Gastroesophageal sphincter (tissue), 4 donors: ENCODE results near the gene CLASP1. TPM values are rescaled to one million over a fixed set of nuclear protein-coding genes. Genes with fewer than 3 reads are reported as not detected.
"Not testable (repeated sequence)": the region's sequence is repeated elsewhere in the genome, so short reads cannot be mapped to it uniquely, and the experiment has no call there.

Experiments used
- ATAC-seq: fragments of 150-250 bp; one replicate; pipeline ENCODE4 v1.9.1; 2016; ENCODE audit warnings: mild to moderate bottlenecking, moderate library complexity
- H3K27ac ChIP-seq, 4 donors: fragments of 200-600 bp; sonication (generic) in 3 of 4; 1 replicate in 3 of 4; 2 replicates in 1 of 4; pipeline ENCODE4 v1.5.1; 2016 to 2019
- H3K27me3 ChIP-seq: fragments of 200-600 bp; sonication (generic); one replicate; pipeline ENCODE4 v1.5.1; 2019
- H3K36me3 ChIP-seq, 2 donors: fragments of 200-600 bp; sonication (generic); one replicate each; pipeline ENCODE4 v1.5.1; 2019; ENCODE audit warnings: control low read depth in 1 of 2
- H3K4me1 ChIP-seq, 3 donors: fragments of 200-600 bp; sonication (generic); 1 replicate in 2 of 3; 2 replicates in 1 of 3; pipeline ENCODE4 v1.5.1; 2016 to 2019; ENCODE audit warnings: control low read depth in 2 of 3
- H3K4me3 ChIP-seq, 2 donors: fragments of 200-600 bp; sonication (generic); one replicate each; pipeline ENCODE4 v1.5.1; 2019; ENCODE audit warnings: mild to moderate bottlenecking in 1 of 2, moderate library complexity in 1 of 2
- H3K9me3 ChIP-seq, 3 donors: fragments of 200-600 bp; sonication (generic); one replicate each; pipeline ENCODE4 v1.5.1; 2017 to 2019; ENCODE audit warnings: control low read depth in 2 of 3
- EP300 ChIP-seq: sonication (generic); formaldehyde crosslinking; IDR thresholded peaks from one replicate; pipeline ENCODE4 v1.6.1; 2017; ENCODE audit warnings: antibody characterized with exemption, mild to moderate bottlenecking
- POLR2A ChIP-seq, 2 donors: fragments of 450-650 bp; IDR thresholded peaks; one replicate each; pipeline ENCODE4 v1.6.1; 2017; ENCODE audit warnings: antibody characterized with exemption in 2 of 2, mild to moderate bottlenecking in 2 of 2, moderate library complexity in 1 of 2
- POLR2AphosphoS5 ChIP-seq: sonication (generic); formaldehyde crosslinking; IDR thresholded peaks from one replicate; pipeline ENCODE4 v1.6.1; 2017; ENCODE audit warnings: antibody characterized with exemption
- WGBS, 2 donors: methylation state at CpG; one replicate each; pipeline ENCODE4 v1.1.5; 2018; ENCODE audit warnings: low coverage in 1 of 2; 5-methylcytosine and 5-hydroxymethylcytosine counted together
- total RNA-seq, 4 donors: library from RNA; depleted of rRNA; stranded (reverse); fragments of >200 nt; gene quantifications; one replicate each; pipeline ENCODE4 v1.1.0, GENCODE V29; 2016
- TF ChIP-seq, protein P1 (sequence below), 4 experiments: fragments of 200-600 bp in 2 of 4; fragments of 450-650 bp in 2 of 4; sonication (generic) in 1 of 4; IDR thresholded peaks; one replicate each; pipeline ENCODE4 v1.5.1; 2017 to 2019; ENCODE audit warnings: antibody characterized with exemption in 4 of 4, mild to moderate bottlenecking in 2 of 4, moderate library complexity in 2 of 4

The CLASP1 gene
- total RNA-seq, 4 donors from 2014 or later, result 72.0 to 108 (median 84.7) TPM

DNA sequence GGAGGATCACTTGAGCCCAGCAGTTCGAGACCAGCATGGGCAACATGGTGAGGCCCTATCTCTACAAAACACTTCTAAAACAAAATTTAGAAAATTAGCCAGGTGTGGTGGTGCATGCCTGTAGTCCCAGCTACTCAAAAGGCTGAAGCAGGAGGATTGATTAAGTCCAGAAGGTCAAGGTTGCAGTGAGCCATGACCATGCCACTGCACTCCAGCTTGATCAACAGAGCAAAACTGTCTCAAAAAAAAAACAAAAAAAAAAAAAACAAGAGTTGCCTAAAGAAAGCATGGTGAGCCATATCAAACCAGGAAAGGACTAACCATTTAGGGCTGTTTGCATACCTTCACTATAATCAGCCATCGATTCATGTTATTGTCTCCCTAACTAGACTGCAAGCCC is 4.5 kb downstream of the CLASP1 start:
- H3K9me3 ChIP-seq, result no peaks in the 10 kb centered on the region
- H3K4me1 ChIP-seq, result peaks cover 0 to 65% (median 11%) of the 10 kb centered on the region in 3 donors
- H3K4me3 ChIP-seq, result no peak overlapping the region
- H3K27ac ChIP-seq, result no peak overlapping the region
- no peak for TF ChIP-seq POLR2AphosphoS5
- TF ChIP-seq, protein P1, sequence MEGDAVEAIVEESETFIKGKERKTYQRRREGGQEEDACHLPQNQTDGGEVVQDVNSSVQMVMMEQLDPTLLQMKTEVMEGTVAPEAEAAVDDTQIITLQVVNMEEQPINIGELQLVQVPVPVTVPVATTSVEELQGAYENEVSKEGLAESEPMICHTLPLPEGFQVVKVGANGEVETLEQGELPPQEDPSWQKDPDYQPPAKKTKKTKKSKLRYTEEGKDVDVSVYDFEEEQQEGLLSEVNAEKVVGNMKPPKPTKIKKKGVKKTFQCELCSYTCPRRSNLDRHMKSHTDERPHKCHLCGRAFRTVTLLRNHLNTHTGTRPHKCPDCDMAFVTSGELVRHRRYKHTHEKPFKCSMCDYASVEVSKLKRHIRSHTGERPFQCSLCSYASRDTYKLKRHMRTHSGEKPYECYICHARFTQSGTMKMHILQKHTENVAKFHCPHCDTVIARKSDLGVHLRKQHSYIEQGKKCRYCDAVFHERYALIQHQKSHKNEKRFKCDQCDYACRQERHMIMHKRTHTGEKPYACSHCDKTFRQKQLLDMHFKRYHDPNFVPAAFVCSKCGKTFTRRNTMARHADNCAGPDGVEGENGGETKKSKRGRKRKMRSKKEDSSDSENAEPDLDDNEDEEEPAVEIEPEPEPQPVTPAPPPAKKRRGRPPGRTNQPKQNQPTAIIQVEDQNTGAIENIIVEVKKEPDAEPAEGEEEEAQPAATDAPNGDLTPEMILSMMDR (IDR thresholded peaks at IDR 0.05), result no peak
- TF ChIP-seq EP300, result no peak
- TF ChIP-seq POLR2A (IDR thresholded peaks at IDR 0.05), result no peak
- ATAC-seq, result no peak
- no peaks in the 10 kb centered on the region for H3K27me3 ChIP-seq
- 78 to 94% methylated on average over 1 to 2 of the region's 2 CpGs for WGBS, 2 donors
- peaks cover 0 to 3% of the 10 kb centered on the region in 2 donors for H3K36me3 ChIP-seq

DNA sequence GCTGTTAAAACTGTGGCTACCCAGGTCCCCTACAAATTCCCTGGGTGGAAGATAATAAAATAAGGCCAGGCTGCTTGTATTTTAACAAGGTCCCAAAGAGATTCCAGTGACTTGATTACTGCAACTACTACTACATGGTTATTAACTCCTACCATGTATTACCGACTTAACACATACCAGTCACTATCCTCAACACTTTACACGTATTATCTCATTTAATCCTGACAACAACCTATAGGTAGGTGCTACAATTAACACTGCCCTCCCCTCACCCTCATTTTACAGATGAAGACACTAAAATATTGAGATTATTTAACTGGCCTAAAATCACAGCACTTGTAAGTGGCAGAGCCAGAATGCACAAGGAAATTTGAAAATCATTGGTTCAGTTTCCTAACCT is 5.4 kb downstream of the CLASP1 start:
- Histone ChIP-seq H3K36me3 (peaks cover 0 to 9% of the 10 kb centered on the region in 2 donors), H3K9me3 (no peaks in the 10 kb centered on the region), H3K27me3 (no peaks in the 10 kb centered on the region), H3K4me1 (peaks cover 0 to 65% (median 11%) of the 10 kb centered on the region in 3 donors), H3K27ac (no peak overlapping the region), H3K4me3 (no peak overlapping the region)
- TF ChIP-seq POLR2A (IDR thresholded peaks at IDR 0.05) (no peak), POLR2AphosphoS5 (no peak), EP300 (no peak)
- TF ChIP-seq, protein P1 (IDR thresholded peaks at IDR 0.05), result no peak
- ATAC-seq, result no peak
- 79 to 94% methylated on average over 2 of the region's 2 CpGs for WGBS, 2 donors

DNA sequence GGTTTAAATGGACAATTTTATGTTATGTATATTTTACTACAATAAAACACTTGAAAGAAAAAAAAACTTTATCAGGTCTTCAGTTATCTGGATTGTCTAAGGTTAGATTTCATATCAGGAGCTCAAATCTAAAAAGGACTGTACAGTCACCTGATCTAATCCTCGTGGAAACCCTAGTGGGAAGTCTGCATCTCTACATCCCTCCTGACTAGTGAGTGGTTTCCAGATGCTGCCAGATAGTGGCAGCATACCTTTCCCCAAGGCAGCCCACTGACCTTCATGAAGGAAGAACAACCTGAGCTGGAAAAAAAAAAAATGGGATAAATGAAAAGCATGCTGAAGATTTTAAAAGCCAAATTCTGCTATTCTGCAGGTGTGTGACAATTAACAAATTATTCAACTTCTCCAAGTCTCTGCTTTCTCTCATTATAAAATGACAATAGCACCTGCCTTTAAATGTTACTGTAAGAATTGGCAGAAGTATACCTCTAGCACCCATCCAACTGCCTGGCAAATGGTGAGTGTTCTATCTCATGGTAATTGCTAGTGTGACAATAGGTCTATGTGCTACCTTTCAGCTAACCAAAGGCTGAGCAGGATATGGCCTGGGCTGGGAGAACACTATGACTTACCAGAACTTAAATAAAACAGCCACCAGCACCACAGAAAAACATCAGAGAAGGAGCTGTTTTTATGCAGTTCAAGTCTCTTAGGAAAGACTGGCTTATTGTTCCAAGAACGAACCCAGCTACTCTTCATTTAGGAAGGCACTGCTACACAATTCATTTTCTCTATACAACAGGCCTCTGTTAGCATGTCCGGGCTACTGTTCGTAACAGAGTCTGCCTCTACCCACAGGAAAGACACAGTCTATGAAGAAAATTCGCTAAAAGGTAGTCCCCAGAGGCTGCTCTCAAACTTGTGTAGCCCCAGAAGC is 8.6 kb downstream of the CLASP1 start:
- ATAC-seq, result no peak
- WGBS, 2 donors, result 85% methylated on average over 3 to 5 of the region's 5 CpGs
- H3K4me1 ChIP-seq, result peaks cover 0 to 45% (median 8%) of the 10 kb centered on the region in 3 donors

DNA sequence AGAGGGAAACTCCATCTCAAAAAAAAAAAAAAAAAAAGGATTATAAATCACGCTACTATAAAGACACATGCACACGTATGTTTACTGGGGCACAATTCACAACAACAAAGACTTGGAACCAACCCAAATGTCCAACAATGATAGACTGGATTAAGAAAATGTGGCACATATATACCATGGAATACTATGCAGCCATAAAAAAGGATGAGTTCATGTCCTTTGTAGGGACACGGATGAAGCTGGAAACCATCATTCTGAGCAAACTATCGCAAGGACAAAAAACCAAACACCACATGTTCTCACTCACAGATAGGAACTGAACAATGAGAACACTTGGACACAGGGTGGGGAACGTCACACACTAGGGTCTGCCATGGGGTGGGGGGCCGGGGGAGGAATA is 9.4 kb downstream of the CLASP1 start:
- WGBS, 2 donors, result 94 to 95% methylated on average over 2 to 5 of the region's 6 CpGs
- H3K27me3 ChIP-seq, ATAC-seq, H3K9me3 ChIP-seq, H3K27ac ChIP-seq, H3K4me3 ChIP-seq: not testable (repeated sequence)
- Histone ChIP-seq H3K4me1 (peaks cover 0 to 45% (median 2%) of the 10 kb centered on the region in 3 donors), H3K36me3 (peaks cover 0 to 12% of the 10 kb centered on the region in 2 donors)

More for the DNA sequence above, 8.6 kb downstream of the CLASP1 start:
- no peaks in the 10 kb centered on the region for H3K9me3 ChIP-seq
- H3K36me3 ChIP-seq, result peaks cover 0 to 12% of the 10 kb centered on the region in 2 donors
- H3K27ac ChIP-seq, result no peak overlapping the region
- no peak for TF ChIP-seq POLR2AphosphoS5
- TF ChIP-seq, protein P1 (IDR thresholded peaks at IDR 0.05), result no peak
- TF ChIP-seq POLR2A (IDR thresholded peaks at IDR 0.05), result no peak
- H3K27me3 ChIP-seq, result no peaks in the 10 kb centered on the region
- H3K4me3 ChIP-seq, result no peak overlapping the region

DNA sequence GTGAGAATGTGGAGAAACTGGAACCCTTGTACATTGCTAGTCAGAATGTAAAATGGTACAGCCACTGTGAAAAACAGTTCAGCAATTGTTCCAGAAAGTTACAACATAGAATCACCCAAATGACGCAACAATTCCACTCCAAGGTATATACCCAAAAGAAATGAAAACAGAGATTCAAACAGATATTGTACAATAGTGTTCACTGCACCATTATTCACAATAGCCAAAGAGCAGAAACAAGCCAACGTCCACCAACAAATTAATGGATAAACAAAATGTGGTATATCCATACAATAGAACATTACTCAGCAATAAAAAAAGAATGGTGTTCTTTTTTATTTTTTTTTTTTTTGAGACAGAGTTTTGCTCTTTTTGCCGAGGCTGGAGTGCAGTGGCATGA is 10.9 kb downstream of the CLASP1 start:
- Histone ChIP-seq H3K4me3 (no peak overlapping the region), H3K36me3 (peaks cover 0 to 12% of the 10 kb centered on the region in 2 donors), H3K4me1 (peaks cover 0 to 46% (median 11%) of the 10 kb centered on the region in 3 donors), H3K9me3 (no peaks in the 10 kb centered on the region), H3K27ac (no peak overlapping the region), H3K27me3 (no peaks in the 10 kb centered on the region)
- TF ChIP-seq EP300 (no peak), POLR2A (IDR thresholded peaks at IDR 0.05) (no peak), POLR2AphosphoS5 (no peak)
- TF ChIP-seq, protein P1 (IDR thresholded peaks at IDR 0.05), result no peak
- no peak for ATAC-seq
- 79 to 100% methylated on average over 2 to 3 of the region's 3 CpGs for WGBS, 2 donors
